HG02763 (cell line): ENCODE data around the gene BCCIP.
A peak's percentile ranks its signal among the peaks of the same experiment; 100 is the strongest.

ENCODE experiments used
- ATAC-seq: cut with Tn5 transposase; IDR thresholded peaks from one replicate; pipeline ENCODE4 v1.9.1; 2021; ENCODE audit warnings: mild to moderate bottlenecking, moderate library complexity; ENCODE audit not compliant: unreplicated experiment

The BCCIP gene

GRCh38 chr10:125797994-125798662, 25.2 kb upstream of the BCCIP start:
- no peak for ATAC-seq

GRCh38 chr10:125799451-125800182, 23.7 kb upstream of the BCCIP start:
- no peak for ATAC-seq

GRCh38 chr10:125801574-125801973, 21.8 kb upstream of the BCCIP start:
- ATAC-seq = no peak

- ATAC-seq = no peak
Observed at GRCh38 chr10:125802131-125802530, 21.2 kb upstream of the BCCIP start.

- ATAC-seq = no peak
Observed at GRCh38 chr10:125802739-125803138, 20.6 kb upstream of the BCCIP start.

- no peak for ATAC-seq
Observed at GRCh38 chr10:125808047-125808446, 15.3 kb upstream of the BCCIP start.

- ATAC-seq = no peak
Observed at GRCh38 chr10:125811251-125811650, 12.1 kb upstream of the BCCIP start.

GRCh38 chr10:125812128-125812750, 11.1 kb upstream of the BCCIP start:
- ATAC-seq = no peak

- no peak for ATAC-seq
Observed at GRCh38 chr10:125815764-125816163, 7.6 kb upstream of the BCCIP start.

GRCh38 chr10:125816548-125816947, 6.8 kb upstream of the BCCIP start:
- no peak for ATAC-seq

GRCh38 chr10:125817337-125817946, 5.9 kb upstream of the BCCIP start:
- no peak for ATAC-seq

- peak; percentile 39 for ATAC-seq
Observed at GRCh38 chr10:125820701-125821100, 2.6 kb upstream of the BCCIP start.

GRCh38 chr10:125823663-125824251, 411 bp downstream of the BCCIP start:
- peak; percentile 0 for ATAC-seq

GRCh38 chr10:125824736-125825135, 1.4 kb downstream of the BCCIP start:
- ATAC-seq = no peak

GRCh38 chr10:125827133-125827532, 3.8 kb downstream of the BCCIP start:
- ATAC-seq = no peak

GRCh38 chr10:125828311-125828710, 5.0 kb downstream of the BCCIP start:
- ATAC-seq = no peak

- no peak for ATAC-seq
Observed at GRCh38 chr10:125836746-125837145, 13.4 kb downstream of the BCCIP start.

GRCh38 chr10:125838802-125839575, 15.6 kb downstream of the BCCIP start:
- no peak for ATAC-seq

- ATAC-seq = no peak
Observed at GRCh38 chr10:125840406-125840805, 17.1 kb downstream of the BCCIP start.

- no peak for ATAC-seq
Observed at GRCh38 chr10:125840955-125841354, 17.6 kb downstream of the BCCIP start.
